SU-DHL-6 (cell line): ENCODE data around the gene NRF1.

Experiments used
- H2AFZ ChIP-seq: fragments of 200-600 bp; sonication (generic); 2 replicates; pipeline ENCODE4 v1.6.1; 2014; ENCODE audit warnings: low read depth, mild to moderate bottlenecking, moderate library complexity, mixed read lengths, antibody characterized with exemption, low read length; ENCODE audit not compliant: severe bottlenecking
- H3F3A ChIP-seq: fragments of 200-600 bp; shearing (Covaris generic); 2 replicates; pipeline ENCODE4 v1.6.0; 2016; ENCODE audit warnings: antibody characterized with exemption, mild to moderate bottlenecking; ENCODE audit not compliant: insufficient read depth
- H3K27ac ChIP-seq: fragments of 200-600 bp; sonication (generic); 2 replicates; pipeline ENCODE4 v1.5.1; 2016; ENCODE audit warnings: low read depth, mild to moderate bottlenecking, low read length, moderate library complexity, mixed read lengths
- H3K27me3 ChIP-seq: fragments of 200-600 bp; sonication (generic), shearing (Covaris generic); 2 replicates; pipeline ENCODE4 v1.6.0; 2014; ENCODE audit warnings: mild to moderate bottlenecking, low read length
- H3K36me3 ChIP-seq: fragments of 200-600 bp; sonication (generic); 2 replicates; pipeline ENCODE4 v1.6.1; 2014; ENCODE audit warnings: mild to moderate bottlenecking, low read length, mixed read lengths
- H3K4me2 ChIP-seq: fragments of 300-600, 200-600 bp; shearing (Covaris generic), sonication (generic); 2 replicates; pipeline ENCODE4 v1.6.0; 2014; ENCODE audit warnings: low read length, low read depth, mild to moderate bottlenecking; ENCODE audit not compliant: poor library complexity, severe bottlenecking
- H3K4me3 ChIP-seq: fragments of 200-600 bp; sonication (generic); 2 replicates; pipeline ENCODE4 v1.5.1; 2014; ENCODE audit warnings: antibody characterized with exemption, low read length, mild to moderate bottlenecking, mixed read lengths; ENCODE audit not compliant: insufficient read depth, poor library complexity, severe bottlenecking
- H3K79me2 ChIP-seq: fragments of 200-600 bp; sonication (generic); 2 replicates; pipeline ENCODE4 v1.6.1; 2014; ENCODE audit warnings: mild to moderate bottlenecking, low read length, moderate library complexity; ENCODE audit not compliant: insufficient read depth
- H3K9ac ChIP-seq: fragments of 200-600 bp; sonication (generic); 2 replicates; pipeline ENCODE4 v1.7.0; 2014; ENCODE audit warnings: mild to moderate bottlenecking, low read length
- H3K9me2 ChIP-seq: fragments of 200-600 bp; sonication (generic); replicated peaks from 2 replicates; pipeline ENCODE4 v1.6.1; 2014; ENCODE audit warnings: low read length; ENCODE audit not compliant: insufficient read depth
- H3K9me3 ChIP-seq: fragments of 200-600 bp; sonication (generic); 2 replicates; pipeline ENCODE4 v1.6.1; 2014; ENCODE audit warnings: low read length, mixed read lengths; ENCODE audit not compliant: insufficient read depth
- H4K20me1 ChIP-seq: fragments of 200-600 bp; sonication (generic); 2 replicates; pipeline ENCODE4 v1.6.1; 2014; ENCODE audit warnings: low read depth, mild to moderate bottlenecking, antibody characterized with exemption, low read length, moderate library complexity, mixed read lengths
- CTCF ChIP-seq: fragments of 200-600 bp; sonication (generic); IDR thresholded peaks from one replicate; pipeline ENCODE4 v1.5.1; 2017; ENCODE audit warnings: antibody characterized with exemption, mild to moderate bottlenecking, low read length, moderate library complexity; ENCODE audit not compliant: insufficient read depth, poor library complexity, severe bottlenecking
- EZH2phosphoT487 ChIP-seq: fragments of 200-600 bp; sonication (generic), shearing (Covaris generic); conservative IDR thresholded peaks from 2 replicates; pipeline ENCODE4 v1.6.1; 2018; ENCODE audit warnings: mild to moderate bottlenecking, antibody characterized with exemption, low read length, moderate library complexity, mixed read lengths

NRF1 gene

GRCh38 chr7:129612112-129613015 lies 844 bp downstream of the NRF1 start:
- no peak for TF ChIP-seq EZH2phosphoT487
- TF ChIP-seq CTCF = peak; percentile 85
- Histone ChIP-seq H3K79me2 (peaks cover 71% of the 10 kb centered on the region), H2AFZ (no peak overlapping the region), H3K9me3 (no peaks in the 10 kb centered on the region), H3K9me2 (no peaks in the 10 kb centered on the region), H4K20me1 (peaks cover 15% of the 10 kb centered on the region), H3K4me2 (peak overlapping the region; percentile 77), H3K4me3 (peak overlapping the region; percentile 96), H3K27ac (peak overlapping the region; percentile 72), H3K9ac (peak overlapping the region; percentile 95), H3F3A (peaks cover 9% of the 10 kb centered on the region; the same call in 1 of the 2 replicates), H3K27me3 (no peaks in the 10 kb centered on the region), H3K36me3 (0 out of 2 replicates have a peak, but pooled peaks cover 4% of the 10 kb centered on the region)

- Histone ChIP-seq H3F3A (peaks cover 9% of the 10 kb centered on the region; the same call in 1 of the 2 replicates), H3K27ac (no peak overlapping the region), H3K4me3 (peak overlapping the region; percentile 96), H3K27me3 (no peaks in the 10 kb centered on the region), H3K9me2 (no peaks in the 10 kb centered on the region), H3K9ac (peak overlapping the region; percentile 95), H3K4me2 (peak overlapping the region; percentile 77), H2AFZ (no peak overlapping the region), H3K9me3 (no peaks in the 10 kb centered on the region), H4K20me1 (peaks cover 15% of the 10 kb centered on the region), H3K36me3 (0 out of 2 replicates have a peak, but pooled peaks cover 4% of the 10 kb centered on the region), H3K79me2 (peaks cover 77% of the 10 kb centered on the region)
- TF ChIP-seq CTCF (no peak), EZH2phosphoT487 (no peak)
Observed at GRCh38 chr7:129613016-129613337, 1.5 kb downstream of the NRF1 start.

- Histone ChIP-seq H4K20me1 (peaks cover 15% of the 10 kb centered on the region), H3K9ac (no peak overlapping the region)
Observed at GRCh38 chr7:129615018-129615417, 3.5 kb downstream of the NRF1 start.

More at GRCh38 chr7:129615018-129615417, 3.5 kb downstream of the NRF1 start:
- Histone ChIP-seq H3K9me3 (no peaks in the 10 kb centered on the region), H3K4me2 (peak overlapping the region; percentile 52), H3K27ac (peak overlapping the region; percentile 47), H3K9me2 (no peaks in the 10 kb centered on the region), H3K79me2 (peaks cover 93% of the 10 kb centered on the region), H3F3A (peaks cover 9% of the 10 kb centered on the region; the same call in 1 of the 2 replicates), H3K36me3 (no peaks in the 10 kb centered on the region), H3K4me3 (no peak overlapping the region), H2AFZ (no peak overlapping the region), H3K27me3 (no peaks in the 10 kb centered on the region)
- TF ChIP-seq CTCF (no peak), EZH2phosphoT487 (no peak)
